VCaP (cell line): ENCODE results near the gene NDUFAB1.

Experiments
- H3K27ac ChIP-seq: fragments of 450-650 bp; 2 replicates; pipeline ENCODE4 v1.5.1; 2017
- TF ChIP-seq, protein P1 (sequence below): fragments of 450-650 bp; conservative IDR thresholded peaks from 2 replicates; pipeline ENCODE4 v1.5.1; 2017; ENCODE audit warnings: mild to moderate bottlenecking, moderate library complexity

The NDUFAB1 gene

GRCh38 chr16:23532448-23532847, 63.7 kb downstream of the NDUFAB1 start:
- H3K27ac ChIP-seq = no peak overlapping the region
- TF ChIP-seq, protein P1, sequence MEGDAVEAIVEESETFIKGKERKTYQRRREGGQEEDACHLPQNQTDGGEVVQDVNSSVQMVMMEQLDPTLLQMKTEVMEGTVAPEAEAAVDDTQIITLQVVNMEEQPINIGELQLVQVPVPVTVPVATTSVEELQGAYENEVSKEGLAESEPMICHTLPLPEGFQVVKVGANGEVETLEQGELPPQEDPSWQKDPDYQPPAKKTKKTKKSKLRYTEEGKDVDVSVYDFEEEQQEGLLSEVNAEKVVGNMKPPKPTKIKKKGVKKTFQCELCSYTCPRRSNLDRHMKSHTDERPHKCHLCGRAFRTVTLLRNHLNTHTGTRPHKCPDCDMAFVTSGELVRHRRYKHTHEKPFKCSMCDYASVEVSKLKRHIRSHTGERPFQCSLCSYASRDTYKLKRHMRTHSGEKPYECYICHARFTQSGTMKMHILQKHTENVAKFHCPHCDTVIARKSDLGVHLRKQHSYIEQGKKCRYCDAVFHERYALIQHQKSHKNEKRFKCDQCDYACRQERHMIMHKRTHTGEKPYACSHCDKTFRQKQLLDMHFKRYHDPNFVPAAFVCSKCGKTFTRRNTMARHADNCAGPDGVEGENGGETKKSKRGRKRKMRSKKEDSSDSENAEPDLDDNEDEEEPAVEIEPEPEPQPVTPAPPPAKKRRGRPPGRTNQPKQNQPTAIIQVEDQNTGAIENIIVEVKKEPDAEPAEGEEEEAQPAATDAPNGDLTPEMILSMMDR = no peak
